K562 (cell line): ENCODE measurements around the gene ACYP2. TPM values are rescaled to one million over a fixed set of nuclear protein-coding genes. Genes with fewer than 3 reads are reported as not detected.

Source experiments
- EP400 ChIP-seq: fragments of 450-650 bp; IDR thresholded peaks from 2 replicates; pipeline ENCODE4 v1.6.1; 2017; ENCODE audit warnings: antibody characterized with exemption, mild to moderate bottlenecking, moderate library complexity
- GTF2F1 ChIP-seq: IDR thresholded peaks from 2 replicates; pipeline ENCODE4 v1.6.1; 2011; ENCODE audit warnings: low read depth, low read length, improper control_type of control experiment
- HDAC8 ChIP-seq: fragments of 450-650 bp; IDR thresholded peaks from 2 replicates; pipeline ENCODE4 v1.6.1; 2016; ENCODE audit warnings: mild to moderate bottlenecking, missing genetic modification characterization, moderate library complexity, missing compliant biosample characterization
- ILK ChIP-seq: fragments of 450-650 bp; IDR thresholded peaks from 2 replicates; pipeline ENCODE4 v1.6.1; 2016; ENCODE audit warnings: missing genetic modification characterization, low read depth, mild to moderate bottlenecking, missing compliant biosample characterization, moderate library complexity, borderline replicate concordance
- KHSRP ChIP-seq: fragments of 450-650 bp; IDR thresholded peaks from 2 replicates; pipeline ENCODE4 v1.6.1; 2017
- MCM5 ChIP-seq: fragments of 450-650 bp; IDR thresholded peaks from 2 replicates; pipeline ENCODE4 v1.6.1; 2016; ENCODE audit warnings: low read depth
- PHF8 ChIP-seq: fragments of 200-600 bp; sonication (generic); IDR thresholded peaks from 2 replicates; pipeline ENCODE4 v1.6.1; 2012; ENCODE audit warnings: mixed run types, mild to moderate bottlenecking, inconsistent platforms, low read length, moderate library complexity, borderline replicate concordance
- PTRF ChIP-seq: fragments of 450-650 bp; IDR thresholded peaks from 2 replicates; pipeline ENCODE4 v1.6.1; 2016; ENCODE audit warnings: mild to moderate bottlenecking, missing genetic modification characterization, missing compliant biosample characterization
- RAD51 ChIP-seq: fragments of 450-650 bp; IDR thresholded peaks from 2 replicates; pipeline ENCODE4 v1.7.1; 2016; ENCODE audit warnings: low read depth, mild to moderate bottlenecking, borderline replicate concordance
- SAP30 ChIP-seq: fragments of 200-600 bp; sonication (generic); IDR thresholded peaks from 2 replicates; pipeline ENCODE4 v1.6.1; 2012; ENCODE audit warnings: borderline replicate concordance, low read depth, mild to moderate bottlenecking, moderate library complexity, low read length, control low read depth, inconsistent platforms; ENCODE audit not compliant: insufficient read depth, poor library complexity, severe bottlenecking
- SMAD1 ChIP-seq: fragments of 150-350 bp; IDR thresholded peaks from 2 replicates; pipeline ENCODE4 v1.6.1; 2014; ENCODE audit warnings: low read length, low read depth; ENCODE audit not compliant: partially characterized antibody
- TFAP4 ChIP-seq: sonication (generic); formaldehyde crosslinking; IDR thresholded peaks from 2 replicates; pipeline ENCODE4 v1.8.0; 2022; ENCODE audit warnings: missing genetic modification reagents, mild to moderate bottlenecking, moderate library complexity, borderline replicate concordance
- USF2 ChIP-seq: sonication (generic); formaldehyde crosslinking; IDR thresholded peaks from 2 replicates; pipeline ENCODE4 v1.5.0; 2020; ENCODE audit warnings: missing genetic modification reagents
- ZBTB9 ChIP-seq: fragments of 450-650 bp; formaldehyde crosslinking; IDR thresholded peaks from 2 replicates; pipeline ENCODE4 v1.4.0; 2020; ENCODE audit warnings: mild to moderate bottlenecking, moderate library complexity
- ZNF146 ChIP-seq: IDR thresholded peaks from one replicate; pipeline ENCODE4 v1.6.1; 2018; ENCODE audit warnings: missing compliant biosample characterization; ENCODE audit not compliant: unreplicated experiment
- ZNF57 ChIP-seq: fragments of 450-650 bp; formaldehyde crosslinking; IDR thresholded peaks from 2 replicates; pipeline ENCODE4 v1.4.0; 2020; ENCODE audit warnings: mild to moderate bottlenecking, moderate library complexity
- ZNF780A ChIP-seq: fragments of 250-450 bp; sonication (Bioruptor Pico); IDR thresholded peaks from 2 replicates; pipeline ENCODE4 v1.5.0; 2021; ENCODE audit warnings: mild to moderate bottlenecking
- polyA plus RNA-seq, 8 experiments: library from polyadenylated mRNA; depleted of rRNA in 4 of 8; stranded (reverse) in 5 of 8; unstranded in 3 of 8; fragments of >200 nt; fragmentation: Nextera tagmentation in 2 of 8; fragmentation: Illumina TruSeq in 1 of 8; extraction: Ambion mirVana in 2 of 8; extraction: Trizol in 1 of 8; gene quantifications; 2 replicates each; pipeline versions ENCODE4 v1.2.1 to v1.2.3, GENCODE V29; 2011 to 2014; ENCODE audit warnings: inconsistent platforms in 1 of 8, missing spikeins in 1 of 8
- total RNA-seq, 7 experiments: library from RNA; depleted of rRNA in 6 of 7; stranded (reverse); fragments of >200 nt in 6 of 7; fragmentation: Illumina TruSeq in 2 of 7; extraction: Trizol in 2 of 7; gene quantifications; 2 replicates each; pipeline versions ENCODE4 v1.2.1 to v1.2.3, GENCODE V29; 2011 to 2021; ENCODE audit warnings: low replicate concordance in 1 of 7
- TF ChIP-seq, protein P1 (sequence below): fragments of 450-650 bp; formaldehyde crosslinking; IDR thresholded peaks from 2 replicates; pipeline ENCODE4 v1.4.0; 2020; ENCODE audit warnings: mild to moderate bottlenecking, moderate library complexity
- TF ChIP-seq, protein P2 (sequence below), 2 experiments: IDR thresholded peaks; 2 replicates each; pipeline ENCODE4 v1.6.1; 2011; ENCODE audit warnings: borderline replicate concordance in 1 of 2, control low read depth in 1 of 2, low read depth in 1 of 2, low read length in 1 of 2, mild to moderate bottlenecking in 1 of 2, mixed read lengths in 1 of 2, moderate library complexity in 1 of 2; ENCODE audit not compliant: insufficient read depth in 1 of 2, insufficient read length in 1 of 2, poor library complexity in 1 of 2, severe bottlenecking in 1 of 2; ENCODE audit errors: extremely low read depth in 1 of 2

The ACYP2 gene
- total and polyA plus RNA-seq, 9 of the 15 experiments (the other 6 are each of a cell fraction or from before 2014, with no cell fraction given), result 1.0 to 4.1 (median 2.0) TPM

DNA sequence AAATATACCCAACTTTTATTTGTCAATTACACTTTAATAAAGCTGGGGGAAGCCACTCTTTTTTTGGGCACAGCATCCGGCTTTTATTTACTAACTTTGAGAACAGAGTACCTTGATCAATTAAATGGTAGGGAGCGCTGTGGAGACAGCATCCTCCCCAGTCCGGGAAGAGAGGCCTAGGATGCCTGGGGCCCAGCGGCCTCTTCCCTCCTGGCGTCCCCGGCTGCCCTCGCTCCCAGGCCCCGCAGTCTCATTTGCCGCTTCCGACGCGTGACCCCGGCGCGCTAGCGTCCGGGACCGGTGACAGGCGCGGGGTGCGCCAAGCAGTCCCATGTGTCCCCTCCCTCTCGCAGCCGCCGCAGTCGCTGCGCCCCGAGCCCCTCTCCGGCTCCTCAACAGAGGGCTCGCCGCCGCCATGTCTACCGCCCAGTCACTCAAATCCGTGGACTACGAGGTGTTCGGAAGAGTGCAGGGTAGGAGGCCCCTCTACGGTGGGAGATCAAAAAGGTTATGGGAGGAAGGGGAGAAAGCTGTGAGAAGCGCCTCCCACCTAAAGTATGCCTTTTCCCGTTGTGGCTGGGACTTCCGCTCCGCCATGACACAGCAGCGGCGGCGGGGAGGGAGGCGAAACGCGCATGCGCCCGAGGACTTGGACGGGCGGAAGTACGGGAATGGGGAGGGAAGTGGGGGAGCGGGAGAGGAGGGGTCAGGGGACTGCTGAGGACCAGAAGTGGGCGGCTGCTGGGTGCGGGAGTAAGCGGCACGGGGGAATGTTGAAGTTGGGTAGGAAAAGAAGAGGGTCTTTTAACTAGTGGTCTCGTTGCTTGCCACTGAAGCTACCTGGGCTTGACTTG, at the start of gene ACYP2 (continued):
- peak; percentile 60 for TF ChIP-seq SAP30
- peak; percentile 88 for TF ChIP-seq TFAP4 (CRISPR knock-in tag)
- no peak for TF ChIP-seq ZNF146 (CRISPR knock-in tag)
- TF ChIP-seq MCM5, result no peak
- peak; percentile 81; the same call in 1 of the 2 replicates for TF ChIP-seq ZBTB9
- no peak for TF ChIP-seq HDAC8 (tag)
- peak; percentile 49 for TF ChIP-seq GTF2F1
- TF ChIP-seq, protein P1, sequence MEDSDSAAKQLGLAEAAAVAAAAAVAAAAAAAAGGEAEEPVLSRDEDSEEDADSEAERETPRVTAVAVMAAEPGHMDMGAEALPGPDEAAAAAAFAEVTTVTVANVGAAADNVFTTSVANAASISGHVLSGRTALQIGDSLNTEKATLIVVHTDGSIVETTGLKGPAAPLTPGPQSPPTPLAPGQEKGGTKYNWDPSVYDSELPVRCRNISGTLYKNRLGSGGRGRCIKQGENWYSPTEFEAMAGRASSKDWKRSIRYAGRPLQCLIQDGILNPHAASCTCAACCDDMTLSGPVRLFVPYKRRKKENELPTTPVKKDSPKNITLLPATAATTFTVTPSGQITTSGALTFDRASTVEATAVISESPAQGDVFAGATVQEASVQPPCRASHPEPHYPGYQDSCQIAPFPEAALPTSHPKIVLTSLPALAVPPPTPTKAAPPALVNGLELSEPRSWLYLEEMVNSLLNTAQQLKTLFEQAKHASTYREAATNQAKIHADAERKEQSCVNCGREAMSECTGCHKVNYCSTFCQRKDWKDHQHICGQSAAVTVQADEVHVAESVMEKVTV (CRISPR knock-in tag), result 0 out of 2 replicates have a peak, but pooled peaks have one; percentile 10
- no peak for TF ChIP-seq ILK (tag)
- TF ChIP-seq RAD51, result peak; percentile 57; the same call in 1 of the 2 replicates
- peak; percentile 83 for TF ChIP-seq SMAD1
- TF ChIP-seq PHF8, result peak; percentile 99
- peak; percentile 67 for TF ChIP-seq USF2
- TF ChIP-seq, protein P2, sequence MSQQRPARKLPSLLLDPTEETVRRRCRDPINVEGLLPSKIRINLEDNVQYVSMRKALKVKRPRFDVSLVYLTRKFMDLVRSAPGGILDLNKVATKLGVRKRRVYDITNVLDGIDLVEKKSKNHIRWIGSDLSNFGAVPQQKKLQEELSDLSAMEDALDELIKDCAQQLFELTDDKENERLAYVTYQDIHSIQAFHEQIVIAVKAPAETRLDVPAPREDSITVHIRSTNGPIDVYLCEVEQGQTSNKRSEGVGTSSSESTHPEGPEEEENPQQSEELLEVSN (IDR thresholded peaks at IDR 0.05; ENCODE audit: borderline replicate concordance in 1 of 2, extremely low read depth in 1 of 2, insufficient read depth in 1 of 2, insufficient read length in 1 of 2, low read depth in 1 of 2, low read length in 1 of 2, poor library complexity in 1 of 2, severe bottlenecking in 1 of 2), result peak; percentile 77 to 81
- TF ChIP-seq PTRF (tag), result no peak
- peak; percentile 92 for TF ChIP-seq EP400
- TF ChIP-seq ZNF57 (CRISPR knock-in tag), result no peak
- no peak for TF ChIP-seq KHSRP
- no peak for TF ChIP-seq ZNF780A
